GM23338 (cell line): ENCODE data around the gene CCNK. TPM values are rescaled to one million over a fixed set of nuclear protein-coding genes. Genes with fewer than 3 reads are reported as not detected.

Source experiments
- ATAC-seq: fragments of 200-7000 bp; cut with Tn5 transposase; 3 replicates; pipeline ENCODE4 v1.9.1; 2020
- DNase-seq: peaks from one replicate; pipeline ENCODE4 v3.0.0-alpha.2; 2015; ENCODE audit warnings: low spot score
- H2AFZ ChIP-seq: fragments of 200-600 bp; sonication (generic); 2 replicates; pipeline ENCODE4 v1.8.0; 2016; ENCODE audit warnings: antibody characterized with exemption, mild to moderate bottlenecking, moderate library complexity
- H3F3A ChIP-seq: fragments of 200-600 bp; sonication (generic); replicated peaks from 2 replicates; pipeline ENCODE4 v1.8.0; 2017; ENCODE audit warnings: antibody characterized with exemption, mixed run types, low read depth
- H3K27ac ChIP-seq: fragments of 200-600 bp; sonication (generic); 2 replicates; pipeline ENCODE4 v1.6.1; 2016; ENCODE audit warnings: low read depth
- H3K27me3 ChIP-seq: fragments of 200-600 bp; sonication (generic); 2 replicates; pipeline ENCODE4 v1.8.0; 2016; ENCODE audit warnings: mild to moderate bottlenecking, mixed run types, moderate library complexity; ENCODE audit not compliant: insufficient read depth
- H3K36me3 ChIP-seq: fragments of 200-600 bp; sonication (generic); 2 replicates; pipeline ENCODE4 v1.8.0; 2016; ENCODE audit warnings: mild to moderate bottlenecking; ENCODE audit not compliant: insufficient read depth
- H3K4me1 ChIP-seq: fragments of 200-600 bp; sonication (generic); 2 replicates; pipeline ENCODE4 v1.8.0; 2016; ENCODE audit warnings: mild to moderate bottlenecking, moderate library complexity; ENCODE audit not compliant: insufficient read depth
- H3K4me2 ChIP-seq: fragments of 200-600 bp; sonication (generic); 2 replicates; pipeline ENCODE4 v1.7.1; 2017; ENCODE audit warnings: mixed run types
- H3K4me3 ChIP-seq: fragments of 200-600 bp; sonication (generic); 2 replicates; pipeline ENCODE4 v1.6.1; 2016; ENCODE audit warnings: mixed run types
- H3K79me2 ChIP-seq: fragments of 200-600 bp; sonication (generic); replicated peaks from 2 replicates; pipeline ENCODE4 v1.8.0; 2017; ENCODE audit warnings: mild to moderate bottlenecking; ENCODE audit not compliant: insufficient read depth
- H3K9me2 ChIP-seq: fragments of 200-600 bp; sonication (generic); 2 replicates; pipeline ENCODE4 v1.8.0; 2017; ENCODE audit not compliant: insufficient read depth
- H4K20me1 ChIP-seq: fragments of 200-600 bp; sonication (generic); replicated peaks from 2 replicates; pipeline ENCODE4 v1.8.0; 2017; ENCODE audit warnings: mild to moderate bottlenecking; ENCODE audit not compliant: insufficient read depth
- H3K27ac Mint-ChIP-seq: 2 replicates; pipeline ENCODE4 v1.8.0; 2020; ENCODE audit warnings: inconsistent platforms, mild to moderate bottlenecking, moderate library complexity, mixed read lengths
- H3K27me3 Mint-ChIP-seq: 3 replicates; pipeline ENCODE4 v1.8.0; 2022; ENCODE audit warnings: low read depth, mild to moderate bottlenecking, moderate library complexity, mixed read lengths, inconsistent platforms; ENCODE audit not compliant: insufficient read depth, poor library complexity
- H3K36me3 Mint-ChIP-seq: 3 replicates; pipeline ENCODE4 v1.8.0; 2021; ENCODE audit warnings: low read depth, mild to moderate bottlenecking, inconsistent platforms, moderate library complexity, mixed read lengths
- H3K4me1 Mint-ChIP-seq: 3 replicates; pipeline ENCODE4 v1.8.0; 2020; ENCODE audit warnings: mild to moderate bottlenecking, inconsistent platforms, mixed read lengths
- H3K4me3 Mint-ChIP-seq: 3 replicates; pipeline ENCODE4 v1.8.0; 2021; ENCODE audit warnings: moderate library complexity, mild to moderate bottlenecking, inconsistent platforms, mixed read lengths
- H3K9me3 Mint-ChIP-seq: 3 replicates; pipeline ENCODE4 v1.8.0; 2020; ENCODE audit warnings: moderate library complexity, mild to moderate bottlenecking, inconsistent platforms, mixed read lengths
- CREB1 ChIP-seq: fragments of 250-450 bp; sonication (Bioruptor Pico); IDR thresholded peaks from 2 replicates; pipeline ENCODE4 v1.5.0; 2020; ENCODE audit warnings: low read depth, mild to moderate bottlenecking, moderate library complexity
- EZH2 ChIP-seq: fragments of 200-600 bp; sonication (generic); IDR thresholded peaks from one replicate; pipeline ENCODE4 v1.8.0; 2017; ENCODE audit warnings: antibody characterized with exemption, mild to moderate bottlenecking, low read depth; ENCODE audit not compliant: unreplicated experiment
- EZH2phosphoT487 ChIP-seq: fragments of 200-600 bp; sonication (generic); IDR thresholded peaks from one replicate; pipeline ENCODE4 v1.8.1; 2018; ENCODE audit warnings: antibody characterized with exemption; ENCODE audit not compliant: unreplicated experiment
- NANOG ChIP-seq: IDR thresholded peaks from 2 replicates; pipeline ENCODE4 v1.6.1; 2016; ENCODE audit warnings: antibody characterized with exemption, borderline replicate concordance
- POLR2AphosphoS5 ChIP-seq: IDR thresholded peaks from 2 replicates; pipeline ENCODE4 v1.6.1; 2016; ENCODE audit warnings: antibody characterized with exemption, low read depth
- STAT1 ChIP-seq: IDR thresholded peaks from one replicate; pipeline ENCODE4 v1.6.1; 2016; ENCODE audit warnings: antibody characterized with exemption; ENCODE audit not compliant: unreplicated experiment
- ZNF114 ChIP-seq: fragments of 250-450 bp; sonication (Bioruptor Pico); IDR thresholded peaks from 2 replicates; pipeline ENCODE4 v1.5.0; 2020; ENCODE audit warnings: mild to moderate bottlenecking, moderate library complexity
- ZNF331 ChIP-seq: fragments of 250-450 bp; sonication (Bioruptor Pico); IDR thresholded peaks from 2 replicates; pipeline ENCODE4 v1.5.0; 2020; ENCODE audit warnings: low read depth, mild to moderate bottlenecking, moderate library complexity
- polyA plus RNA-seq: library from polyadenylated mRNA; unstranded; fragments of >200 nt; fragmentation: Nextera tagmentation; extraction: Ambion mirVana; gene quantifications from 2 replicates; pipeline ENCODE4 v1.2.1, GENCODE V29; 2016
- total RNA-seq: library from RNA; depleted of rRNA; stranded (reverse); fragments of >200 nt; shearing (Covaris generic); gene quantifications from 2 replicates; pipeline ENCODE4 v1.2.3, GENCODE V29; 2014
- TF ChIP-seq, protein P1 (sequence below): IDR thresholded peaks from one replicate; pipeline ENCODE4 v1.6.1; 2018; ENCODE audit warnings: antibody characterized with exemption; ENCODE audit not compliant: unreplicated experiment
- TF ChIP-seq, protein P2 (sequence below), 2 experiments: fragments of 200-600 bp in 1 of 2; sonication (generic) in 1 of 2; conservative IDR thresholded peaks; 2 replicates each; pipeline versions ENCODE4 v1.5.1 to v1.6.1; 2016 to 2017; ENCODE audit warnings: antibody characterized with exemption in 2 of 2, low read depth in 2 of 2, mild to moderate bottlenecking in 2 of 2, moderate library complexity in 1 of 2

The CCNK gene
- total and polyA plus RNA-seq, 2 experiments from 2014 or later: 54.0 to 60.6 TPM

DNA sequence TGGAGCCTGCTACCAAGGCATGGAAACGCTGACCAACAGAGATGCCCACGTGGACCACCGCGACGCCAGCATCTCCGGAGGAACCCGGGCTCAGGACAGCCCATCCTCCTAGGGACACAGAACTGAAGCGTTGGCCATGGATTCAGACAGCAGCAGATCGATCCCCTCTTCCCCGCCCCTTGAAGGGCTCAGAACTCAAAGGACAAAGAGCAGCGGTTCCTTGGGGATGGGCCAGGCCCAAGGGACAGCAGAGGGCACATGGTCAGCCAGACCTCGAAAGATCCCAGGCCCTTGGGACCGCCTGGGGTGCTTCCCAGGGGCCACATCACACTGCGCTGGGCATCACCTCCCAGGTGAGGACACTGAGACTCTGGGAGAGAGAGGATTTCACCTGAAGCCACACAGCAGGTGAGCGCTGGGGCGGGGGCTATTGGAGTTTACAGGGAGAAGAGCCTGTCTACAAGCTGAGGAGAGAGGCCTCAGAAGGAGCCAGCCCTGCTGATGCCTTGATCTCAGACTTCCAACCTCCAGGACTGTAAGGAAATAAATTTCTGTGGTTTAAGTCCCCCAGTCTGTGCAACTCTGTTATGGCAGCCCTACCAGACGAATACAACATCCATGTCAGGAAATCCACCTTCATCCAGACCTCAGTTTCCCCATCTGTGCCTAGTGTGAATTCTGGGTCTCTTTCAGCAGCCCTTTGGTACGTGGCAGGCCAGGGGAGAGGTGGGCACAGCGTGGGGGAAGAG, 49.4 kb downstream of the CCNK start:
- no peaks in the 10 kb centered on the region for H3K36me3 Mint-ChIP-seq
- H3K4me1 Mint-ChIP-seq: peaks cover 28% of the 10 kb centered on the region
- H3K79me2 ChIP-seq: no peaks in the 10 kb centered on the region; the same call in 1 of the 2 replicates
- H3K4me1 ChIP-seq: peaks cover 20% of the 10 kb centered on the region
- ATAC-seq (peak; percentile 19), DNase-seq (no peak)
- 0 out of 2 replicates have a peak, but pooled peaks cover 3% of the 10 kb centered on the region for H3F3A ChIP-seq
- H2AFZ ChIP-seq: no peak overlapping the region
- peak overlapping the region; percentile 87 for H3K27ac Mint-ChIP-seq
- H3K27me3 ChIP-seq: no peaks in the 10 kb centered on the region
- no peaks in the 10 kb centered on the region for H3K9me3 Mint-ChIP-seq
- H3K27me3 Mint-ChIP-seq: peaks cover 15% of the 10 kb centered on the region
- peak overlapping the region; percentile 49; the same call in 1 of the 2 replicates for H3K4me2 ChIP-seq
- no peak for TF ChIP-seq EZH2
- no peak for TF ChIP-seq CREB1 (CRISPR knock-in tag)
- TF ChIP-seq ZNF331 (CRISPR knock-in tag): no peak
- no peaks in the 10 kb centered on the region for H3K9me2 ChIP-seq
- H3K36me3 ChIP-seq: no peaks in the 10 kb centered on the region
- H4K20me1 ChIP-seq: no peaks in the 10 kb centered on the region
- peak overlapping the region; percentile 29; the same call in 1 of the 2 replicates for H3K4me3 ChIP-seq
- peak overlapping the region; percentile 4; the same call in 1 of the 3 replicates for H3K4me3 Mint-ChIP-seq
- peak overlapping the region; percentile 63; the same call in 1 of the 2 replicates for H3K27ac ChIP-seq

DNA sequence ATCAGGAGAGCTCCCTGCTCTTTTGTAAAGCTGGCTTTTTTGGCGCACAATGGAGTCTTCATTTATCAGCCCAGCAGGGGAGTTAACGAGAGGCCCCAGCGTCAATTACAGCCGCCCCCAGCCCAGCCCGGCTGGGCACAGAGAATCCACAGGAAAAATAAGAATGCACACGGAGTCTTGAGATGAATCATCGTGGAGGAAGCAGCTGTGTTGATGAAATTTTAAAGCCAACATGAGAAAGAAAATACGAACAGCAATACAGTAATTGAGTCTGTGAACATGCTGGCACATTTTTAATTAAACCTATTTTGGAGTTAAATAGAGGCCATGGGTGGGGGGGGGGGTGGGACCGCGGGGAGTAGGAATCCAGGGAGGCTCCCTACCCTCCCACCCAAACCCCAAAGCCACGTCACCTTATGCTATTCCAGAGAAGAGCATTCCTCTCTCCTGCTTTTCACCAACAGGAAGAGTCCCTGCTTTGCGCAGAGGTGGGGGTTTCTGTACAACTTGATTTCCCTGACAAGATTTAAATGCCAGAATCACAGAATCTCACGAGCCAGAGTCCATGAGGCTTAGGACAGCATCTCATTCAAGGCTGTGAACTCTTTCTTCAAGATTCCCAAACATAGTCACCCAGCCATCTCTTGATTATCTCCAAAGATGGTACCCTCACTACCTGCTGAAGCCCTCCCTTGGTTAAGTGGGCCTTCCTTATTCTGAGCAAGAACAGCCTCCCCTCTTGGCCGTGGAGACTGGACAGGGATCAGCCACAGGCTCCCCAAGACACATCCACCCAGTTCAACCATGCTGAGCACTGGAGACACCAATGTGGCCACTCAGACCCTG, 50.3 kb downstream of the CCNK start:
- H3K4me3 ChIP-seq: peak overlapping the region; percentile 29; the same call in 1 of the 2 replicates
- peak; percentile 46 for ATAC-seq
- H3K4me1 Mint-ChIP-seq: peaks cover 29% of the 10 kb centered on the region
- no peak for TF ChIP-seq ZNF331 (CRISPR knock-in tag)
- TF ChIP-seq STAT1: no peak
- no peak for TF ChIP-seq NANOG
- no peak for TF ChIP-seq EZH2phosphoT487
- TF ChIP-seq, protein P1, sequence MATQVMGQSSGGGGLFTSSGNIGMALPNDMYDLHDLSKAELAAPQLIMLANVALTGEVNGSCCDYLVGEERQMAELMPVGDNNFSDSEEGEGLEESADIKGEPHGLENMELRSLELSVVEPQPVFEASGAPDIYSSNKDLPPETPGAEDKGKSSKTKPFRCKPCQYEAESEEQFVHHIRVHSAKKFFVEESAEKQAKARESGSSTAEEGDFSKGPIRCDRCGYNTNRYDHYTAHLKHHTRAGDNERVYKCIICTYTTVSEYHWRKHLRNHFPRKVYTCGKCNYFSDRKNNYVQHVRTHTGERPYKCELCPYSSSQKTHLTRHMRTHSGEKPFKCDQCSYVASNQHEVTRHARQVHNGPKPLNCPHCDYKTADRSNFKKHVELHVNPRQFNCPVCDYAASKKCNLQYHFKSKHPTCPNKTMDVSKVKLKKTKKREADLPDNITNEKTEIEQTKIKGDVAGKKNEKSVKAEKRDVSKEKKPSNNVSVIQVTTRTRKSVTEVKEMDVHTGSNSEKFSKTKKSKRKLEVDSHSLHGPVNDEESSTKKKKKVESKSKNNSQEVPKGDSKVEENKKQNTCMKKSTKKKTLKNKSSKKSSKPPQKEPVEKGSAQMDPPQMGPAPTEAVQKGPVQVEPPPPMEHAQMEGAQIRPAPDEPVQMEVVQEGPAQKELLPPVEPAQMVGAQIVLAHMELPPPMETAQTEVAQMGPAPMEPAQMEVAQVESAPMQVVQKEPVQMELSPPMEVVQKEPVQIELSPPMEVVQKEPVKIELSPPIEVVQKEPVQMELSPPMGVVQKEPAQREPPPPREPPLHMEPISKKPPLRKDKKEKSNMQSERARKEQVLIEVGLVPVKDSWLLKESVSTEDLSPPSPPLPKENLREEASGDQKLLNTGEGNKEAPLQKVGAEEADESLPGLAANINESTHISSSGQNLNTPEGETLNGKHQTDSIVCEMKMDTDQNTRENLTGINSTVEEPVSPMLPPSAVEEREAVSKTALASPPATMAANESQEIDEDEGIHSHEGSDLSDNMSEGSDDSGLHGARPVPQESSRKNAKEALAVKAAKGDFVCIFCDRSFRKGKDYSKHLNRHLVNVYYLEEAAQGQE: no peak
- TF ChIP-seq ZNF114 (CRISPR knock-in tag): no peak
- TF ChIP-seq, protein P2, sequence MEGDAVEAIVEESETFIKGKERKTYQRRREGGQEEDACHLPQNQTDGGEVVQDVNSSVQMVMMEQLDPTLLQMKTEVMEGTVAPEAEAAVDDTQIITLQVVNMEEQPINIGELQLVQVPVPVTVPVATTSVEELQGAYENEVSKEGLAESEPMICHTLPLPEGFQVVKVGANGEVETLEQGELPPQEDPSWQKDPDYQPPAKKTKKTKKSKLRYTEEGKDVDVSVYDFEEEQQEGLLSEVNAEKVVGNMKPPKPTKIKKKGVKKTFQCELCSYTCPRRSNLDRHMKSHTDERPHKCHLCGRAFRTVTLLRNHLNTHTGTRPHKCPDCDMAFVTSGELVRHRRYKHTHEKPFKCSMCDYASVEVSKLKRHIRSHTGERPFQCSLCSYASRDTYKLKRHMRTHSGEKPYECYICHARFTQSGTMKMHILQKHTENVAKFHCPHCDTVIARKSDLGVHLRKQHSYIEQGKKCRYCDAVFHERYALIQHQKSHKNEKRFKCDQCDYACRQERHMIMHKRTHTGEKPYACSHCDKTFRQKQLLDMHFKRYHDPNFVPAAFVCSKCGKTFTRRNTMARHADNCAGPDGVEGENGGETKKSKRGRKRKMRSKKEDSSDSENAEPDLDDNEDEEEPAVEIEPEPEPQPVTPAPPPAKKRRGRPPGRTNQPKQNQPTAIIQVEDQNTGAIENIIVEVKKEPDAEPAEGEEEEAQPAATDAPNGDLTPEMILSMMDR (conservative IDR thresholded peaks at IDR 0.05; ENCODE audit: low read depth in 2 of 2): no peak
- no peak for TF ChIP-seq CREB1 (CRISPR knock-in tag)
- TF ChIP-seq POLR2AphosphoS5: no peak

More for the DNA sequence above, 50.3 kb downstream of the CCNK start:
- Histone ChIP-seq H3K9me2 (no peaks in the 10 kb centered on the region), H3F3A (0 out of 2 replicates have a peak, but pooled peaks cover 3% of the 10 kb centered on the region), H3K27me3 (no peaks in the 10 kb centered on the region), H3K79me2 (peaks cover 5% of the 10 kb centered on the region), H2AFZ (no peak overlapping the region), H4K20me1 (no peaks in the 10 kb centered on the region), H3K27ac (peak overlapping the region; percentile 63; the same call in 1 of the 2 replicates), H3K4me1 (peaks cover 15% of the 10 kb centered on the region), H3K36me3 (no peaks in the 10 kb centered on the region), H3K4me2 (peak overlapping the region; percentile 49; the same call in 1 of the 2 replicates)
- peak overlapping the region; percentile 44; the same call in 2 of the 3 replicates for H3K4me3 Mint-ChIP-seq
- H3K9me3 Mint-ChIP-seq: no peaks in the 10 kb centered on the region
- H3K27me3 Mint-ChIP-seq: peaks cover 15% of the 10 kb centered on the region
- H3K27ac Mint-ChIP-seq: peak overlapping the region; percentile 66; the same call in 1 of the 2 replicates
- H3K36me3 Mint-ChIP-seq: no peaks in the 10 kb centered on the region
- DNase-seq: peak; percentile 53
